GM21717 (cell line): ENCODE measurements around the gene WDR75.

Experiments used
- ATAC-seq: cut with Tn5 transposase; IDR thresholded peaks from one replicate; pipeline ENCODE4 v1.9.1; 2021; ENCODE audit warnings: mild to moderate bottlenecking, moderate library complexity; ENCODE audit not compliant: unreplicated experiment

Gene WDR75

DNA sequence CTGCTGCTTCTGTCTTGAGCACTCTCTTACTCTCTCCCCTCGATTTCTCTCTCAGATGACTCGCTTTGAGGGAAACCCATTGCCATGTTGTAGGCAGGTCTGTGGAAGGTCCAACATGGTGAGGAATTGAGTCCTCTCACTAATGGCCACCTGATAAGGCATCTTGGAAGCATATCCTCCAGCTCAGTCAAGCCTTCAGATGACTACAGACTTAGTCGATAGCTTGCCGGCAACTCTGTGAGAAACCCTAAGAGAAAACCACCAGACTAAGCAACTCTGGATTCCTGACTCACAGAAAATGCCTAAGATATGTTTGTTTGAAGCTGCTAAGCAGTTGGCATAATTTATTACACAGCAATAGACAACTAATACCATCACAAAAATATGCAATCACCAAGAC lies 51.2 kb downstream of the WDR75 start:
- ATAC-seq: no peak

DNA sequence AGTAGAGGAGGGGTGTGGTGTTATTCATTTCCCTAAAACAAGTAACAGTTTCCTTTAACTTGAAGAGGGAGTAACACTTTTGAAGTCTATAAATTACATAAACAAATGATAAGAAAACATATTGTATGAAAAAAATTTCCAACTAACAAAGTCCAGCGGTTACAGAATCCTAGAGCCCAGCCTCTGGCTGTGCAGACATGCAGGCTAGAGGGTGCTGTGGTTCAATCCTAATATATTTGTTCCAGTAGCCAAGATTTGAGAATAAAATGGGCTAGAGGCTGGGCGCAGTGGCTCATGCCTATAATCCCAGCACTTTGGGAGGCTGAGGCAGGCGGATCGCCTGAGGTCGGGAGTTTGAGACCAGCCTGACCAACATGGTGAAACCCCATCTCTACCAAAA lies 56.9 kb downstream of the WDR75 start:
- ATAC-seq: no peak

- ATAC-seq: no peak
Measured at GRCh38 chr2:189499137-189499536, 57.9 kb downstream of the WDR75 start.

DNA sequence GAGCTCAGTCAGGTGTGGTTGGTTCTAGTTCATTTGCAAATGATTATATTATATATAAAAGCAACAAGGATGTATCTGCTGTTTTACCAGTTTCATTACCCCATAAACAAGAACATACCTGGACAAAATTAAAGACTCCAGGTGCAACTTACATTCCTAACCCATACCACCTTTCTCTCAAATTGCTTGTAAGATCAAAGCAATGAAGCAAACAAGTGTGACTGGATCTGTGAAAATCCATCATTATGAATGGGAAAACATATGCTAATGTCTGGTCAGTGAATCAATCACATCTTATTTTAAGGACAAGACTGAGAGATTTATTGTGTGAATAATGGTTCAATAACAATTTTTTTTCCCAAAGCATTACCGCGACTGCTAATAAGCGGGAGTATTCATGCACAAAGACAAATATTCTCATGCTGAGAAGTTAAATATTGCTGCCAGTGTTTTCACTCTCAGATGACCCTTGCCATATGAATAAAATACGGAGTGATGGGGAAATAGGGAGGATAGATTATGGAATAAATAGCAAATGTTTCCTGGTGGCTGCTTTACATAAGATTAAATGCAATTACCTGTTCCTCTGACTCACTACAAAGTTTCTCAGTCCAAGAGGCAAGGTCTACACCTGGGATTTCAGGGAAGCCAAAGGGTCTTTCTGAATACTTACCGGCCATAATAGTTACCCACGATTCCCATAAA lies 59.3 kb downstream of the WDR75 start:
- no peak for ATAC-seq

- ATAC-seq: no peak
Measured at GRCh38 chr2:189501487-189501886, 60.2 kb downstream of the WDR75 start.

- ATAC-seq: no peak
Measured at GRCh38 chr2:189502714-189503113, 61.4 kb downstream of the WDR75 start.

DNA sequence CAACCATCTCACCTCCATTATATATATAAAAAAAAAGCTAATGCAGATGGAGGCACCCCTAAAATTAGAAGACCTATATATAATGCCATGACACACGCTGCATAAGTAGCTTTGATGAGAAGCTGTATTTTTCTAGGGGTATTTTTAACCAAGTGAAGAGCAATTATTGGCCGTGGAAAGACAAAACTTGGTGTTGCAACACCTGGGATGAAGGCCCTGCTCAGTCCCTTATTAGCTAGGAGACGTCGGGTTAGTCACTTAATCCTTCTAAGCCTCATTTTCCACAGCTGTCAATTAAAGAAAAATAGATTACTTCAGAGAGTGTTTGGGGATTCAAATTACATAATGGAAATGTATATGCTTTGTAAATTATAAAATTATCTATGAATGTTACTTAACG lies 63.0 kb downstream of the WDR75 start:
- ATAC-seq: no peak

DNA sequence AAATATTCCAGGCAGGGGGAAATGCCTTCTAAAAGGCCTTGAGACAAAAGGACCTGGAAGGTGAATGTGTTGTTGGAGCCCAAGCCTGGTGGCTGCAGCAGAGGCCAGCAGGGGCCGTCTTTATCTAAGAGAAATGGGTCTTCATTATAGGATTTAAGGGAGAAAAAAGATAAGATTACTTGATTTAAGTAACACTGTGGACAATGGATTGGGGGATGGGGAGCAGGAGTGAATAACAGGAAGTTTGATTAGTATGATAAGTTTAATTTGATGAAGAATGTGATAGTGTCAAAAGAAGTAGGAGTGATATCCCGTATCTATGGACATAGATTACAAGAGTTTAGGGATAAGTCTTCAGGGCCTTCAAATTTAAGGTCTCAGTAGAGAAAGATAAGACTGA lies 64.2 kb downstream of the WDR75 start:
- ATAC-seq: no peak

DNA sequence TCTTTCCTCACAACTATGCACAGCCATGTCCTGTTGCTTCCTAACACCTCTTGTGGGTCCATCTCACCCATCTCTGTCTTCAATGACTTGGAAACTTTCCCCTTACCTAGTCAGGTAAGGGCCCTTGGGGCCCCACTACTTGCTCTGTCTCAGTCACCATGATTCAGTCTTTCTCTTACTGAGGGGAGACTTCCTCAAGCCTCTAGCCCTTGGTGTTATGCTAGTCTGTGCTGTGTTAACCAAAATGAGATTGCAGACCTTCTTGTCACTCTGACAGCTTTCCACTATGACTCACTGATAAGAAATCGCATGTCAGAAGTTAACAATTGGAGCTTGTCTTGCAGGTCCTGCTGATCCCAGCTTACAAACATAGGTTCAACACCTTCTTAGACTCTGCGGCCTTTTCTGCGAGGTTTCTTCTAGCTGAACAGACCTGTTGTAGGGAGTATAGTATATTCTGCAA lies 65.3 kb downstream of the WDR75 start:
- no peak for ATAC-seq

- no peak for ATAC-seq
Measured at GRCh38 chr2:189511210-189511959, 70.1 kb downstream of the WDR75 start.

DNA sequence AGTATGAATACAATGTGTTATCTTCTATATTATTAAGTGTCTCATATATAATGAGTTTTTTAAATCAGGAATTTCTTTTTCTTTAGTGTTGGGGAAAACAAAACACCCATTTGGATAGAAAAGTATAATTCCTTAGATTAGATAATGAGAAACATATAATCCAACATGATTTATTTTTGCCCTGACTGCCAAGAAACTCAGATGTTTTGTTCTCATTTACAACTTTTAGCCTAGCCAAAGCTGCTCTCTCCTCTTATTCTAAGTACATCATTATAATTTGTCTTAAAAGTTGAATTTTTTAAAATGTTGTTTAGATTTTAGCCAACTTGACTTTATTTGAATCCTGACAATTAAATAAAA lies 70.7 kb downstream of the WDR75 start:
- ATAC-seq: no peak

GRCh38 chr2:189512879-189513278 lies 71.6 kb downstream of the WDR75 start:
- ATAC-seq: no peak

- ATAC-seq: no peak
Measured at GRCh38 chr2:189514104-189514503, 72.8 kb downstream of the WDR75 start.

- ATAC-seq: no peak
Measured at GRCh38 chr2:189515264-189515663, 74.0 kb downstream of the WDR75 start.

- ATAC-seq: no peak
Measured at GRCh38 chr2:189516546-189516945, 75.3 kb downstream of the WDR75 start.

GRCh38 chr2:189517847-189518535 lies 76.7 kb downstream of the WDR75 start:
- no peak for ATAC-seq

DNA sequence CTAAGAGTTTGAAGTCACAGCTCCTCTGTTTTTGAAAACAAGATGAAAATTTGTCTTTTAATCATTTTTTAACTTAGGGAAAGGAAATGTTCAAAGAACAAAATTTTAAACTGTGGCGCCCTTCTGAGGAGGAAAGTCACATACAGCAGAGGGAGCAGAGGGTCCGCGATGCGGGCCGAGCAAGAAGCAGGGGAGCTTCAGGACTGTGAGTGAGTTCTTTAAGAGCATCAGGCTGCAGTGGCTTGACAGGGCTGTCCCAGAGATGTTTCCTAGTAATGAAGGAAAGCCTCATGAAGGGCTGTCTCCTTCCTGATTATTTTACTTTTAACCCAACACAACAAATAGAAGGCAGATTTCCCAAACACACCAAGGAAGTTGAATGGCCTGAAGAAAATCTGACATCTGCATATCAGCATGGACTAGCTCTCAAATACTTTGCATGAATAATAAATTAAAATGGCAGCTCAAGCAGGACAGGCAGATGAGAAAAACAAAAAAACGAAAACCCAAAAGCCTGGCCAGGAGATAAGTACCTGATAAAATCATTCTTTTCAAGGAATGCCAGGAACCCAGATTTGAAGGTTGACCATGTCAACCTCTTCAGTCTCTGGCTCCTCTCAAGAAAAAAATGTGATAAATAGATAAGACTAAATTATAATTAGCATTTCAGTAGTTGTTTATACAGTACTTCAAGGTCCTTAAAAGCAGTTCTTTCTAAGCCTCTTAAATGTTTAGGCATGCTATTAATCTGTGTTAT lies 78.5 kb downstream of the WDR75 start:
- ATAC-seq: no peak

DNA sequence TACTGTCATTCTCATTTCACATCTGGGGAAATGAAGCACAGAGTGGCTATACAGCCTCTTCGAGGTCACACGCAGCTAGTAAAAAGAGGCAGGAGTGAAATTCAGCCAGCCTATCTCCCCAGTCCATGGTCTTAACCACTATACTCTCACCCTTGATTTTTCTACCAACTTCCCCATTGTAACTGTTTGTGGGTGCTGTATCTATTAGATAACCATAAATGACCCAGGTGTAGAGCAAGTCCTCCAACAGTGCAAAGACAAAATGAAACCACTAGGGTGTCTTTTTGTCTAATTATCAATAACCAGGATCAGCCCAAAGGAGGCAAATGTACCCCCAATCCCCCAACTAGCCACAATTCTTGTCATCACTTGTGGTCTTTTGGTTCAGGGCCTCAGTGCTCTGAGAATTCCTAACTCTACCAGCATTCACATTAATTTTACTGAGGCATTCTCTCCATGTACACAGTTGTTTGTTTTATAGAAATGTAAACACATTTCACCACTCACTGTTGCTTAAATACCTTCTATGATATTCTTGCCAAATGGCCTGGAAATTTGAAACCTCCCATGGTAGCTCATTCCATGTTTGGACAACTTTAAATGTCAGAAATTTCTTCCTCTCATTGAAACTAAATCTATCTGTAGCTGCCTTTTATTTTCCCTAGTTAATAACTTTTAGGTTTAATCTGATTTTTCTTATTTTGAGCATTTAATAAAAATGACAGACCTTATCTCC lies 80.6 kb downstream of the WDR75 start:
- ATAC-seq: no peak

GRCh38 chr2:189522435-189523151 lies 81.3 kb downstream of the WDR75 start:
- no peak for ATAC-seq

- no peak for ATAC-seq
Measured at GRCh38 chr2:189524746-189525145, 83.5 kb downstream of the WDR75 start.
